Stimulated activated CD8-positive, alpha-beta memory T cell treated with anti-CD3 and anti-CD28 coated beads, Interleukin-15, amount 100 ng/mL, for 1 hour (primary cell): Measurements from ENCODE around the gene CERCAM.
"Not testable (repeated sequence)": the region's sequence is repeated elsewhere in the genome, so short reads cannot be mapped to it uniquely, and the experiment has no call there.

Experiments used
- DNase-seq: peaks from one replicate; pipeline ENCODE4 v3.0.0-alpha.2; 2020; ENCODE audit warnings: low read depth

CERCAM gene

DNA sequence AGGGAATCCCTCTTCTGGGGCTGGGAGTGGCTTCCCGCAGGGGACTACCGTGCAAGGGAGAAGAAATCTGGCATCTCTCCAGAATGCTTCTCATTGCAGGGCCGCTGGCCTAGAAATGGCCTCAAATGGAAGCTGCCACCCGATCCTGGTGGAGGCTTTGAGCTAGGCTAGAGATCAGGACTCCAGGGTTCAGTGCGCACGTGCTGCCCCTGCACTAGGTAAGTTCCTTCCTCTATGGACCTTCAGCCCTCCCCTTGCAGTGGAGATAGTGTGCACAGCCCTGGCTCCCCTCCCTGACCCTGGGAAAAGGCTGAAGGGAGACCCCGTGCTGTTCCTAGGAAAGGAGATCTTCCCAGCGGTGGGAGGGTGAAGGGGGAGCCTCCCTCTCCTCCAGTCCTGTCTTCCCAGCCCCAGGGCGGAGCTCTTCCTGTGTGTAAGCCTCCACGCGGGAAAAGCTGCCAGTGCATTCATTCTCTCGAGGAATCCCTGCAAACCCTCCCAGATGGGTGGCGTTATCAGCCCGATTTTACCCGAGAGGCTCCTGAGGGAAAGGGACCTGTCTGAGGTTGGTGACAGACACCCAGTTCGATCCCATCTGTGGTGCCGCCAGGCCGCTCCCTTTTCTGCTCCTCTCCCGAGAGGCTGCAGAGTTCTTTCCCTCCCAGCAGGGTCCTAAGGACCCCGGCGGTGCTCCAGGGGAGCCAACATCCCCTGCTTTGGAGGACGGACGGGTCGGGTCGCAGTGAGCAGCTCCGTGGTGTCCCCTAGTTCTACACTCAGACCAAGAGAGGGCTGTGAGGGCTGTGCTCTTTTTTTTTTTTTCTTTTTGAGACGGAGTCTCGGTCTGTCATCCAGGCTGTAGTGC is 1.4 kb upstream of the CERCAM start:
- no peak for DNase-seq

DNA sequence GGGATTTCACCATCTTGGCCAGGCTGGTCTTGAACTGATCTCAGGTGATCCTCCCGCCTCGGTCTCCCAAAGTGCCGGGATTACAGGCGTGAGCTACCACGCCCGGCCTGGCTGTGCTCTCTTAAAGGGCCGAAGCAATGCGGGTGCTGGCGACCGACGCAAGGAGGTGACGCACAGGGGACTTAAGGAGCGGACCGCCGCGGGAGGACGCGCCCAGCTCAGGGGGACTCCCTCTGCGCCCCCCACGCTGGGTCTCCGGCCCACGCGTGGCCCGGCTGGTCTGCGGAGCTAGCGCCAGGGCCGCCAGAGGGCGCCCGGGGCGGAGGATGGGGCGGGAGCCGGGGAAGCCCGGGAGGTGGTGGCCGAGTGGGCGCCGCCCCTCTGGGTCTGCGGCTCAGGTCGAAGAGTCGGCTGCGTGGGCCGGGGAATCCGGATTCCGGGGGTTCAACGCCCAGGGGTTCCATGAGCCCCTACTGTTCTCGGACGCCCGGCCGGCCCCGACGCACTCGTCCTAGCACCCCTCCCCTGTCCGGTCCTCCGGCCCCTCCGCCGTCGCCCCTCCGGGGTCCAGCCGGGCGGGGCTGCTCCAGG is 502 bp upstream of the CERCAM start:
- peak; percentile 30 for DNase-seq

DNA sequence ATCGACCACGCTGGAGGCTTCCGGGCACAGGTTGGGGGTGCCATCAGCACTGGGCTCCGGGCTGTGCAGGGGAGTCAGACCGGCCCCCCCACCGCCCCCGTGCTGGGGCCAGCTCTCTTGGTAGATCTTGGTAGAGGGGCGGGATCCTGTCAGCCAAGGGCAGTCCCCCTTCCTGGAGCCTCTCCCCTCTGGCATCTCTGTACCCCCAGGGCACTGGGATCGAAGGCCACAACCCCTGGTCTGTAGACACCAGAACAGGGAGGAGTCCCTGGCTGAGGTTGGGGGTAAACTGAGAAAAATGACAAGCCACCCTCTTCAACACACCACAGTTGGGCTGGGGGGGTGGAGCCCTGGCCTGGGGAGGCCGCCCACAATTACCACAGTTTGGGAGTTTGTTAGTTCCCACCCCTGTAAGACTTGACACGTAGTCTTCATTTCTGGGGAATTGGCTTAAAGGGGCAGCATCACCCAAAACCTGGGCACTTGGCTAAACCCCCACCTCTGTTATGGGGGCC is 882 bp downstream of the CERCAM start:
- DNase-seq: no peak

DNA sequence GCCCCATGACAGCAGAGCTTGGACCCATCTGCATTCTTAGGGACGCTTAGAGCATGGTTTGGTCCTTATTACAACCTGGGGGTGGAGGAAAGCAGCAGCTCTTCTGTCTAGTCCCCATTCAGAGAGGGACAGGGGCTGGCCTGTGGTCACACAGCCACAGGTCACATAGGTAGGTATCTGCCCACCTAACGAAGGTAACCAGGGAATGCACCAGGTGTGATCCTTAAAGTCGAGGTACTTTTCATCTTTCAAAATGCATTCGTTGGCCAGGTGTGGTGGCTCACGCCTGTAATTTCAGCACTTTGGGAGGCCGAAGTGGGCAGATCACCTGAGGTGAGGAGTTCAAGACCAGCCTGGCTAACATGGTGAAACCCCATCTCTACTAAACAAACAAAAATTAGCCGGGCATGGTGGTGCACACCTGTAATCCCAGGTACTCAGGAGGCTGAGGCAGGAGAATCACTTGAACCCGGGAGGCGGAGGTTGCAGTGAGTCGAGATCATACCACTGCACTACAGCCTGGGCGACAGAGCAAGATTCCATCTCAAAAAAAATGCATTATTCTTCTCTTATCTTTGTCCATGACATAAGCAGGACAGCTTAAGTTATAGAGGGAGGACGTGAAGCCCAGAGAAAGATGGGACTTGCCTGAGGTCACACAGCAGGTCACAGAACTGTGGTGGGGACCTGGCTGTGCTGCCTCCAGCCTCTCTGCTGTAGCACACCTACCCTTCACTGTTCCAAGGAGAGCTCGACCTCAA is 1.5 kb downstream of the CERCAM start:
- not testable (repeated sequence) for DNase-seq

DNA sequence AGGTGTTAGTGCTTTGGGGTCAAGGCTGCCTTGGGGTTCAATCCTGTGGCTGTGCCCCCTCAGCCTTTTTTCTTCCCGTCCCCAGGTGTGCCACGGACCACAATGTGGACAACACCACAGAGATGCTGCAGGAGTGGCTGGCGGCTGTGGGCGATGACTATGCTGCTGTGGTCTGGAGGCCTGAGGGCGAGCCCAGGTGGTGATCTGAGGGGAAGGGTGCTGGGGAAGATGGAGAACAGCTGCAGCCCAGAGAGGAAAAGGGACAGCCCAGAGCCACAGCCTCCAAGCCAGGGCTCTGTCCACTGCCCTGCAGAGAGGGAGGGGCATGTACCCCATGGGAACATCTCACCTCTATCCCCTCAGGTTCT is 2.1 kb downstream of the CERCAM start:
- no peak for DNase-seq

DNA sequence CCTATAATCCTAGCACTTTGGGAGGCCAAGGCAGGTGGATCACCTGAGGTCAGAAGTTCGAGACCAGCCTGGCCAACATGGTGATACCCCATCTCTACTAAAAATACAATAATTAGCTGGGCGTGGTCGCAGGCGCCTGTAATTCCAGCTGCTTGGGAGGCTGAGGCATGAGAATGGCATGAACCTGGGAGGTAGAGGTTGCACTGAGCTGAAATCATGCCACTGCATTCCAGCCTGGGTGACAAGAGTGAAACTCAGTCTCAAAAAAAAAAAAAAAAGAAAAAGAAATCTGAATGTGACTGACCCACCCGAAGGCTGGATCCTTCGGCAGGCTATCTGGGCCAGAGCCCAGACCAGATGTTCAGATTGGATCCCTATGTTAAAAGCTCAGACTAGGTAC is 2.7 kb downstream of the CERCAM start:
- not testable (repeated sequence) for DNase-seq

DNA sequence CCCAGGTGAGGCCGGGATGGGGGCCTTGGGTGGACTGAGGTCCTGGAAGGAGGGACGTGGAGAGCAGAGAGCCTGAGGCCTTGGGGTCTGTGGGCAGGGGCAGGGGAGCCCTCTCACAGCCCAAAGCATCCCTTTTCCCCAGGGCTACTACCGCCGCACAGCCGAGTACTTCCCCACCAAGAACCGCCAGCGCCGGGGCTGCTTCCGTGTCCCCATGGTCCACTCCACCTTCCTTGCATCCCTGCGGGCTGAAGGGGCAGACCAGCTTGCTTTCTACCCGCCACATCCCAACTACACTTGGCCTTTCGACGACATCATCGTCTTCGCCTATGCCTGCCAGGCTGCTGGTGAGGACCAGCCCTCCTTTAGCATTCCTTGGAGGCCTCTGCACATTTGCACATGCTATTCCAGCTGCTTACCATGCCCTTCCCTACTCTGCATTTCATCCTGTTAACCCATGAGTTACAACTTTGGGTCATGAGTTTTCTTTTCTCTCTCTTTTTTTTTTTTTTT is 3.7 kb downstream of the CERCAM start:
- no peak for DNase-seq

DNA sequence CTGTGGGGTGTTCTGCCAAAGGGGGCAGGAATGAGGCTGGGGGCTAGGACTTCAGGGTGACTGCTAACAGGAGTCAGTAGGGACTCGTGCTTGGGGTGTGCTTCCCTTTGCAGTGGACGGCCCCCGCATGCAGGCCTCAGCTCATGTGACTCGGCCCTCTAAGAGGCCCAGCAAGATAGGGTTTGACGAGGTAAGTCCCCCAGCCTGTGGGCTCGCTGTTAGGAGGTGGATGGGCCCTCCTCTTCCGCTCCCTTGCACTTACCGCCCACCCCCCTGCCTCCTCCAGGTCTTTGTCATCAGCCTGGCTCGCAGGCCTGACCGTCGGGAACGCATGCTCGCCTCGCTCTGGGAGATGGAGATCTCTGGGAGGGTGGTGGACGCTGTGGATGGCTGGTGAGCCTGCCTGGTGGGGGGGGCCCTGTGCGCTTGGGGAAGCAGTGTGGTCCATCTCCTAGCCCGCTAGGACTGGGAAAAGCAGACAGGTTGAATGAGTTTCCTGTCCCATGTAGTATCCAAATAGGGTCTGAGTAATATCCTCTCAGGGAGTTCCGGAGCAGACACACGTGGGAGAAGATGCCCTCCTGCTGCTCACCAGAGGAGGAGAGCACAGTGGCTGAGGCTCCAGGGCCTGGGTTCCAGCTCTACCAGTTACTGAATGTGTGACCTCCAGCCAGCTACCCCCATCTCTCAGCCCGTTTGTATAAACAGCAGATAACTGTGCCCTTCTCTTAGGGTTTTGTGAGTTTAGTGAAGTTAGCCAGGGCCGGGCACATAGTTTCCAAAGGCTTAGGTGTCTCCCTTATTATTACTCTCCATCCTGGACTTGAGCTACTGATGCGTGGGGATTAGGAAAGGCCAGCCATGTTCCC is 8.2 kb downstream of the CERCAM start:
- DNase-seq: no peak

DNA sequence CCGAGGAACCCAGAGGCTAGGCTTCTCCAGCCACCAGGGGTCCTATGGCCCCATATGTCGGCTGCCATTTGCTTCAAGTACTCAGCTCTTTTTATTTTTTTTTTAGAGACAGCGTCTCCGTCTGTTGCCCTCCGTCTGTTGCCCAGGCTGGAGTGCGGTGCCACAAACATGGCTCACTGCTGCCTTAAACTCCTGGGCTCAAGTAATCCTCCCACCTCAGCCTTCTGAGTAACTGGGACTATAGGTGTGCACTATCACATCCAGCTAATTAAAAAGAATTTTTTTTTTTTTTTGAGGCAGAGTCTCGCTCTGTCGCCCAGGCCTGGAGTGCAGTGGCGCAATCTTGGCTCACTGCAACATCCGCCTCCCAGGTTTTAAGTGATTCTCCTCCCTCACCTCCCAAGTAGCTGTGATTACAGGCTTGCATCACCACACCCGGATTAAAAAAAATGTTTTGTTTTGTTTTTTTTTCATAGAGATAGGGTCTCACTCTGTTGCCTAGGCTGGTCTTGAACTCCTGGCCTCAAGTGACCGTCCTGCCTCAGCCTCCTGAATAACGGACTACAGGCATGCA is 8.9 kb downstream of the CERCAM start:
- DNase-seq: no peak

DNA sequence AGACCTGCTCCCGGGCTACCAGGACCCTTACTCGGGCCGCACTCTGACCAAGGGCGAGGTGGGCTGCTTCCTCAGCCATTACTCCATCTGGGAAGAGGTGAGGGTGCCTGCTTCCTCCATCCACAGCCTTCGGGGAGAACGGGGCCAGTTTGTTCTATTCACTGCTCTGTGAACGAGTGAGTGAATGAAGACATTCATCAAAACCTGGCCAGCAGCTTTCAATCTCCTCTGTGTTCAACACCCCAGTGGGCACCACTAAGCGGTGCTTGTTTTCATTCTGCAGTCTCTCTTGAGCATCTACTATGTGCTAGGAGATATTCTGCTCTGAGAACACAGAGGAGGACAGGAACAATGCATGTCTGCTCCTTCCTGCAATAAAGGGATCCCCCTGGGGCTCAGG is 10.6 kb downstream of the CERCAM start:
- DNase-seq: no peak

DNA sequence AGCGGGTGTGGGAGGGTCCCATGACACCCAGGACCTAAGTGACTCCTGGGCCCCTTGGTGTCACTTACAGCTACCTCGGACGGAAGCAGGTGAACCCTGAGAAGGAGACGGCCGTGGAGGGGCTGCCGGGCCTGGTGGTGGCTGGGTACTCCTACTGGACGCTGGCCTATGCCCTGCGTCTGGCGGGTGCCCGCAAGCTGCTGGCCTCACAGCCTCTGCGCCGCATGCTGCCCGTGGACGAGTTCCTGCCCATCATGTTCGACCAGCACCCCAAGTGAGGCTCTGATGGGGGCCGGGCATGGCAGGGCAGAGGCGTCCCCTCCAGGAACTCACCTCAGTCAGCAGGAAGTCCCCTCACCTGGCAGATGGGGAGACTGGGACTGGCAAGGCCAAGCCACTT is 13.7 kb downstream of the CERCAM start:
- no peak for DNase-seq

DNA sequence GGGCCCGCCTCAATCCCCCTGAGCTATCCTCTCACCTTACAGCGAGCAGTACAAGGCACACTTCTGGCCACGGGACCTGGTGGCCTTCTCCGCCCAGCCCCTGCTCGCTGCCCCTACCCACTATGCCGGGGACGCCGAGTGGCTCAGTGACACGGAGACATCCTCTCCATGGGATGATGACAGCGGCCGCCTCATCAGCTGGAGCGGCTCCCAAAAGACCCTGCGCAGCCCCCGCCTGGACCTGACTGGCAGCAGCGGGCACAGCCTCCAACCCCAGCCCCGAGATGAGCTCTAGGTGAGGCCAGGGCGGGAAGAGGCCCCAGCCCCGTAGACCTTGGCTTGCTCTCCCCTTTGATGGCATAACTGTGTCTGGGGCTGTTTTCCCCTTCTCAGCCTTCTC is 15.0 kb downstream of the CERCAM start:
- DNase-seq: no peak

DNA sequence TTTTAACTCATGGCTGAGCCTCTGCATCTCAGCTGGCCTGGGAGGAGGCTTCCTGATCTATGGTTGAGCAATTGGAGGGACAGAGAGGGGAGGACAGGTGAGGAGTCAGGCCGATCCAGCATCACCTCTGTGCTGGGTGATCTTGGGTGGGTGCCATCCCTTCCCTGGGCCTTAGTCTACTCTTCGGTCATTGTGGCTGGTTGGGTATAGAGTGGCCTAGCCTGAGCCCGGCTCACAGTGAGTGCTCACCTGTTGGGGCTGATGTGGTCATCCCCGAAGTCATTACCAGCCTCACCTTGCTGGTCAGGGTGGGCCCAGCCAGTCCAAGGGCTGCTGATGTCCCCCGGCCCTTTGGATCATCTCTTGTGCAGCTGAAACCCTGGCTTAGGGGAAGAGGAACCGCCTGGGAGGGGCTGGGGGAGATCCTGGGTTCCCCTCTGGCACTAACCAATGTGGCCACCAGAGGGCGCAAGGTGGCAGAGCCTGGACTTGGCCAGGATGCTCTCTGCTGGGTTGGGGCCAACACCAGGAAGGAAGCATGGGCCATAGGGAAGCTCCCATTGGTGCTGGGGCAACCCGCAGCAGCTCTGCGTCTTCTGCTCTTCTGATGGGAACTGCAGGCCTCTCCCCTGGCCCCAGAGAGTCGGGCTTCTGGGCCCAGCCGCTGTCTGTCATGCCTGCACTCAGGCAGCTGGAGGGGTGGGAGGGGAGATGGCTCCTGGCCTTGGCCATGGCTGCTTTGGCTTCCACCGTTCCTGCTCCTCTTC is 17.9 kb downstream of the CERCAM start:
- DNase-seq: peak; percentile 73

DNA sequence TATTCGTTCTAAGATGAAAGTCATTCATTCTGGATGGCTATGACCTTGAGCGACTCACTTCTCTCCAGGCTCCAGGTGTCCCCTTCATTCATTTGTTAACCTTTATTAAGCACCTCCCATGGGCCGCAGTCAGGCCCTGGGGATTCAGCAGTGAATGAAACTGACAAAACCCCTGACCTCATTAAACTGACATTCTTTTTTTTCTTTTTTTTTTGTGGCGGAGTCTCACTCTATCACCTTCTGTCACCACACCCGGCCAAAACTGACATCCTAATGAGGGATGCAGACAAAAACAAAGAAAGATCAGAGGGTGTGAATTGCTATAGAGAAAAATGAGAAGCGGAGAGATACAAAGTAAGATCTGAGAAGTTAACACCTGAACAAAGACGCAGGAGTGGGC is 18.6 kb downstream of the CERCAM start:
- DNase-seq: no peak

DNA sequence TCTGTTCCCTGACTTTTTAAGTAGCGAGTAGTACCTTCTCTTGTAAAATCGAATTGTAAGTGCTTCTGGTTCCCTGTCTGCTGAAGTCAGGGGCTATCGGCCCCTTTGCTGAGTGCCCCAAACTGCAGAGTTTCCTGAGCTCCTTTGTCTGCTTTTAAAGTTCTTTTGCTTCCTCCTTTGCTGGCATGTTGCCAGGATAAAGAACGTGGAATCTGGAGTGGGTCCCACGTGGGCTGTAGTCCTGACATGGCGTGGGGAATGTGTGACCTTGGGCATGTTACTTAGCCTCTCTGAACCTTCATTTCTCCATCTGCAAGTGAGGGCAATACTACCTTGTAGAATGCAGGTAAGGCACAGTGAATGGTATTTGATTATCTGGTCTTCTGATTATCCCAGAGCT is 21.5 kb downstream of the CERCAM start:
- DNase-seq: no peak

DNA sequence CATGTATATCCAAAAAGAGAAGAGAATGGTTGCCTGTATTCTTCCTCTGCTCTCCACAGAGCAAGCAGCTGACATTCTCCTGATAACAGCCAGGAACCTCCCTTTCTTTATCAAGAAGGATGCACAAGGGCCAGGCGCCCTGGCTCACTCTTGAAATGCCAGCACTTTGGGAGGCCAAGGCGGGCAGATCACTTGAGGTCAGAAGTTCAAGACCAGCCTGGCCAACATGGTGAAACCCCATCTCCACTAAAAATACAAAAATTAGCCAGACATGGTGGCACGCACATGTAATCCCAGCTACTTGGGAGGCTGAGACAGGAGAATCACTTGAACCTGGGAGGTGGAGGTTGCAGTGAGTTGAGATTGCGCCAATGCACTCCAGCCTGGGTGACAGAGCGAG is 25.8 kb downstream of the CERCAM start:
- not testable (repeated sequence) for DNase-seq

DNA sequence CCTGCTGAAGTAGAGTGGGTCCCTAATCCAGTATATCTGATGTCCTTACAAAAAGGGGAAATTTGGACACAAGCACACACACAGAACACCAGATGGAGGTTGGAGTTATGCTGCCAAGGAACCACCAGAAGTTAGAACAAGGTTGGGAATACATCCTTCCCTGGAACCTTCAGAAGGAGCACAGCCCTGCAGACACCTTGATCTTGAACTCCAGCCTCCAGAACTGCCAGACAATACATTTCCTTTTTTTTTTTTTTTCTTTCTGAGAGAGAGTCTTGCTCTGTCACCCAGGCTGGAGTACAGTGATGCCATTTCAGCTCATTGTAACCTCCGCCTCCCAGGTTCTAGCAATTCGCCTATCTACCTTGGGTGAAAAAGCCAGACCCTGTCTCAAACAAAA is 28.1 kb downstream of the CERCAM start:
- DNase-seq: no peak

DNA sequence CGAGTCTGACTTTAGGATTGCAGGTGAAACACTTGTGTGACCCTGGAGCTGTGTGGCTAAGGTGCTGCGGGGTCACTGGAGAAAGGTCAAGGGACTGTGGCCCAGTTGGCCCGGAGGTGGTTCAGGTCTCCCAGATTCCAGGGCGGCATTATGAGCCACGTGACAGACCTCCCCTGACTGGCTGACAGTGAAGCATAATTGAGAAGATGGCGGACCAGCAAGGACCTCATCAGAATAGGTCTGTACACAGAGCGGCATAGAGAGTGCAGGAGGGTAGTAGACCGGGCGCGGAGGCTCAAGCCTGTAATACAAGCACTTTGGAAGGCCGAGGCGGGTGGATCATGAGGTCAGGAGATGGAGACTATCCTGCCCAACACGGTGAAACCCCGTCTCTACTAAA is 34.3 kb downstream of the CERCAM start:
- no peak for DNase-seq

DNA sequence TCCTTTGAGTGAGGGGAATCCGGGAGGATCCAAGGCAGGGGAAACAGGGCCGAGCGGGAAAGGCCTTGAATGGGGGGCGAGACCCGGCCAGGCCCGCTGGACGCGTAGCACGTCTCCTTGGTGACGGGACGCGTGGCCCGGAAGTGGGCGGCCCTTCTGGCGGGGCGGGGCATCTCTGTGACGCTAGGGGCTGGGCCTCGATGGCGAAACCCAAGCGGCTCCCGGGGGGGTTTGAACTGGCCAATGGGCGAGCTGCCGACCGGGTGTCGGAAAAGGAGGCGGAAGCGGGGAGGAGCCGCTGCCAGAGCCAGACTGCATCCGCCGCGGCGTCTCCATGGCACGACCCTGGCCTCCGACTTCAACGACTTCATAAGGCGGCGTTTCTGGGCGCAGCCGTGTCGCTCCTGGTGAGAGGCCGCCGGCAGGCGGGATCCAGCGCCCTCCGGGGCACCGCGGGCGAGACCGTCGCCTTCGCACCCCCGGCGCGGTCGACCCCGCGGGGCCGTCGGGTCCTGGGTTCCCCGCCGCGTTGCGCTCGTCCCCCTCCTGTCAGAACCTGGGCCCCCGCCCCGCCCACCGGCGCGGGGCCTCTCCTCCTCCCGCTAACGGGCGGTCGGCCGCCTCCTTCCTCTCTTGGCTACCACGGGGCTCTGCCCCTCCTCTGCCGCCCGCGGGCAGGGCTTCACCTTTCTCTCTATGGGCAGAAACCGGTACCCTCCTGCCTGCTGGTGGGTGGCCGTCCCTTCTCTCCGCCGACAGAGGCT is 35.4 kb downstream of the CERCAM start, which contains the start of gene ODF2:
Gene ODF2, plus strand, starts transcription at position 158 of the 764 bp plus-strand sequence. Its CDS starts 86 bp downstream, at position 244.
- DNase-seq: peak; percentile 97
